ENCODE measurements around the gene RGS7.
"Not testable (repeated sequence)": the region's sequence is repeated elsewhere in the genome, so short reads cannot be mapped to it uniquely, and the experiment has no call there.

RGS7 gene

DNA sequence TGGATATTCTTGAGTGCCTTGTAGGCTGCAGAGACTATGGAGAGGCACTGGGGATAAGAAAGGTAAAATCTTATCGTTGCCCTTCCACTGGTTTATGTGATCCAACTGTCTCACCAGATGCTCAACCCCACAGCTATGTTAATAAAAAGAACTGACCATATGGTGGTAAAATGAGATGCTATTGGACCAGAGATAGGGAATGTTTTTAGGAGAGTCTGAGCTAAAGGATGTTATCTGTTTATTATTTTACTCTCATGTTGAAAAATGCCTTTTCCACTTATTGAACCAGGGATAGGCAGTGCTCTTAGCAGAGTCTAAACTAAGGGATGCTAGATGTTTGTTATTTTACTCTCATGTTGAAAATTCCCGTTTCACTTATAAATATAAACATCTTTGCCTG is 572.2 kb downstream of the RGS7 start:
- Histone ChIP-seq H3K9ac (ENCODE audit: low read depth, low read length) (no peak overlapping the region), H3K4me3 (ENCODE audit: low read length) (no peak overlapping the region), H3K36me3 (ENCODE audit: insufficient read depth, low read length) (no peaks in the 10 kb centered on the region), H3K27ac (ENCODE audit: low read depth, low read length) (no peak overlapping the region), H3K4me1 (ENCODE audit: insufficient read depth, low read length) (no peaks in the 10 kb centered on the region), H3K27me3 (ENCODE audit: insufficient read depth, low read length) (no peaks in the 10 kb centered on the region), H3K9me3 (ENCODE audit: insufficient read depth, low read depth, low read length) (no peaks in the 10 kb centered on the region)
- WGBS, result 98% methylated on average over 2 of the region's 2 CpGs

DNA sequence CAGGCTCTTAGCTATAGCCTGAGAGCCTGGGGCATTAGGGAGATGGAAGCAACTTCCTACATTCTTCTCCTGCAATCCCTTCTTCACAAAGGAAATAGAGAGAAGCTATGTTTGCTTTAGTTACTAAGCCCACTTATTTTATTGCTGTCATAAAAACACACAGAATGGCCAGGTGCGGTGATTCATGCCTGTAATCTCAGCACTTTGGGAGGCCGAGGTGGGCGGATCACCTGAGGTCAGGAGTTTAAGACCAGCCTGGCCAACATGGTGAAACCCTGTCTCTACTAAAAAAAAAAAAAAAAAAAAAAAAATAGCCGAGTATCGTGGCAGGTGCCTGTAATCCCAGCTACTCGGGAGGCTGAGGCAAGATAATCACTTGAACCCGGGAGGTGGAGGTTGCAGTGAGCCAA is 573.3 kb downstream of the RGS7 start:
- H3K9me3 ChIP-seq (ENCODE audit: insufficient read depth, low read depth, low read length); H3K4me3 ChIP-seq (ENCODE audit: low read length); H3K4me1 ChIP-seq (ENCODE audit: insufficient read depth, low read length); H3K27me3 ChIP-seq (ENCODE audit: insufficient read depth, low read length); H3K27ac ChIP-seq (ENCODE audit: low read depth, low read length); H3K9ac ChIP-seq (ENCODE audit: low read depth, low read length); H3K36me3 ChIP-seq (ENCODE audit: insufficient read depth, low read length): not testable (repeated sequence)
- WGBS, result 97% methylated on average over 7 of the region's 7 CpGs

- no peaks in the 10 kb centered on the region for H3K36me3 ChIP-seq (ENCODE audit: insufficient read depth, low read length)
- no peaks in the 10 kb centered on the region for H3K27me3 ChIP-seq (ENCODE audit: insufficient read depth, low read length)
- 69% methylated on average over 2 of the region's 2 CpGs for WGBS
- no peaks in the 10 kb centered on the region for H3K9me3 ChIP-seq (ENCODE audit: insufficient read depth, low read depth, low read length)
- H3K4me1 ChIP-seq (ENCODE audit: insufficient read depth, low read length), result no peaks in the 10 kb centered on the region
- no peak overlapping the region for H3K27ac ChIP-seq (ENCODE audit: low read depth, low read length)
- H3K9ac ChIP-seq (ENCODE audit: low read depth, low read length), result no peak overlapping the region
- H3K4me3 ChIP-seq (ENCODE audit: low read length), result no peak overlapping the region
Observed at GRCh38 chr1:240776237-240776636, 580.8 kb downstream of the RGS7 start.

DNA sequence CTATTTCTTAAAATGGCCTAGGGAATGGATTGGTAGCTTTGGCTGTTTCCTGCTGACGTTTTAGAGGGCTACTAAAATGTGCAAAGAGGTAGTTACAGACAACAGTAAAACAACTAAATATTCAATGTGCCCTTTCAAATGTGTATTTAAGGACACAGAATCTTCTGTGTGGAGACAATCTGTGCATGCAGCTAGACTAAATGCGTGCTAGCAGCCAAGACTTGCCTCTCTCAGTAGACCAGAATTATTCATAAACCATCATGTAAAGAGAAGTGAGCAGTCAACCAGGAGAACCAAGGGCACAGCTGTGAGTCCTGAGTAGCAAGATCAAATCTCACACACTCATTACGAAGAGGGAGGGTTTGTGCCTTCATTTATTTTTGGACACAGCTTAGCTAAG is 584.9 kb downstream of the RGS7 start:
- Histone ChIP-seq H3K36me3 (ENCODE audit: insufficient read depth, low read length) (no peaks in the 10 kb centered on the region), H3K4me3 (ENCODE audit: low read length) (no peak overlapping the region), H3K9ac (ENCODE audit: low read depth, low read length) (no peak overlapping the region), H3K9me3 (ENCODE audit: insufficient read depth, low read depth, low read length) (no peaks in the 10 kb centered on the region), H3K4me1 (ENCODE audit: insufficient read depth, low read length) (0 out of 2 replicates have a peak, but pooled peaks cover 4% of the 10 kb centered on the region), H3K27me3 (ENCODE audit: insufficient read depth, low read length) (no peaks in the 10 kb centered on the region), H3K27ac (ENCODE audit: low read depth, low read length) (no peak overlapping the region)
- 94% methylated on average over 3 of the region's 3 CpGs for WGBS

GRCh38 chr1:240771450-240771849 is 585.6 kb downstream of the RGS7 start:
- Histone ChIP-seq H3K27me3 (ENCODE audit: insufficient read depth, low read length) (no peaks in the 10 kb centered on the region), H3K9ac (ENCODE audit: low read depth, low read length) (no peak overlapping the region), H3K9me3 (ENCODE audit: insufficient read depth, low read depth, low read length) (no peaks in the 10 kb centered on the region), H3K36me3 (ENCODE audit: insufficient read depth, low read length) (no peaks in the 10 kb centered on the region), H3K4me3 (ENCODE audit: low read length) (no peak overlapping the region), H3K4me1 (ENCODE audit: insufficient read depth, low read length) (0 out of 2 replicates have a peak, but pooled peaks cover 4% of the 10 kb centered on the region), H3K27ac (ENCODE audit: low read depth, low read length) (no peak overlapping the region)
- WGBS, result 97% methylated on average over 16 of the region's 16 CpGs

- Histone ChIP-seq H3K27ac (ENCODE audit: low read depth, low read length) (no peak overlapping the region), H3K9me3 (ENCODE audit: insufficient read depth, low read depth, low read length) (no peaks in the 10 kb centered on the region), H3K4me1 (ENCODE audit: insufficient read depth, low read length) (peaks cover 12% of the 10 kb centered on the region; the same call in 1 of the 2 replicates), H3K36me3 (ENCODE audit: insufficient read depth, low read length) (no peaks in the 10 kb centered on the region), H3K9ac (ENCODE audit: low read depth, low read length) (no peak overlapping the region), H3K27me3 (ENCODE audit: insufficient read depth, low read length) (no peaks in the 10 kb centered on the region), H3K4me3 (ENCODE audit: low read length) (no peak overlapping the region)
- 88% methylated on average over 4 of the region's 4 CpGs for WGBS
Observed at GRCh38 chr1:240768979-240769378, 588.0 kb downstream of the RGS7 start.

DNA sequence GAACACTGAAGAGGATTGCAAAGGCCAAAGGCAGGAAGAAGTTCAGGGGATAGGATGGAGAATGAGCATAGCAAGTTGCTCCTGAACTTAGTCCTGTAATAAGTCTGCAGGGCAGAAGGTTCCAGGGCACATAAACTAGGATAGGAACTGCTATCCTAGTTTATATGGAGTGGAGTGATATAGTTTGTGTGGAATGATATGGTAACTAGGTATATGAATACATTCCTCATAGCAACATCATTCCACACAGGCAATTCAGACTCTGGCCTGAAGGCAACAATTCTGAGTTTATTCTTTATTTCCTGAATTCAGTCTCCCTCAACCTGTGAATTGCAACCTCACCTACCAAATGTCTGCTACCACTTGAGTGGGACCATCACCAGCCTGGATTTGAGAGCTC is 590.2 kb downstream of the RGS7 start:
- no peak overlapping the region for H3K4me3 ChIP-seq (ENCODE audit: low read length)
- H3K9me3 ChIP-seq (ENCODE audit: insufficient read depth, low read depth, low read length), result no peaks in the 10 kb centered on the region
- H3K27me3 ChIP-seq (ENCODE audit: insufficient read depth, low read length), result no peaks in the 10 kb centered on the region
- no peak overlapping the region for H3K27ac ChIP-seq (ENCODE audit: low read depth, low read length)
- no peak overlapping the region for H3K9ac ChIP-seq (ENCODE audit: low read depth, low read length)
- H3K4me1 ChIP-seq (ENCODE audit: insufficient read depth, low read length), result peaks cover 12% of the 10 kb centered on the region; the same call in 1 of the 2 replicates
- H3K36me3 ChIP-seq (ENCODE audit: insufficient read depth, low read length), result no peaks in the 10 kb centered on the region

DNA sequence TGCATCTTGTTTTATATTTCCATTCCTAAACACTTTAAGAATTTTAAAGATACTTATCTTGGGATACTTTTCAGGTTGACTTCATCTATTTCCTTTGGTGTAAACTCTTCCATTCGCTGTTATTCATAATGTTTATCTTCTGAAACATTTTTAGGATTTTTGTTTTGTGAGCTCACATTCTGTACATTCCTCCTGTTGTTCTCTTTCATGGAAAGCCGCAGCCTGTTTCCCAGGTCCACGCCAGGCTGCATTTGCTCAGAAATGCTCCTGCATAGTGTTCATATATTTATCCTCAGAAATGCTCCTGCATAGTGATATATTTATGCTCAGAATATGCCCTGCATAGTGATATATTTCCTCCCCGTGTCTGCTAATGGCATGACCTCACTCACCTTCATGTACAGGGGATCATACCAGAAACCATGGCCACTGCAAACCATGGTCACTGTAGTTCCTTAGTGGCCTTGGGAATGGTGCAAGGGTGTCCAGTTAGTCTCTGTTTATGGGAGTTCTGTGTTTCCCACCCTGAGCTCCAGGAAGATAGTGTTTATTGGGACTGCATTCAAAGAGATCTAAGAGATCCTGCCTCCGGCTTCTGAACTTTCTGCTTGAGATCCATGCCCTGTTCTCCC is 591.2 kb downstream of the RGS7 start:
- Histone ChIP-seq H3K27me3 (ENCODE audit: insufficient read depth, low read length) (no peaks in the 10 kb centered on the region), H3K9ac (ENCODE audit: low read depth, low read length) (no peak overlapping the region), H3K4me3 (ENCODE audit: low read length) (no peak overlapping the region)

DNA sequence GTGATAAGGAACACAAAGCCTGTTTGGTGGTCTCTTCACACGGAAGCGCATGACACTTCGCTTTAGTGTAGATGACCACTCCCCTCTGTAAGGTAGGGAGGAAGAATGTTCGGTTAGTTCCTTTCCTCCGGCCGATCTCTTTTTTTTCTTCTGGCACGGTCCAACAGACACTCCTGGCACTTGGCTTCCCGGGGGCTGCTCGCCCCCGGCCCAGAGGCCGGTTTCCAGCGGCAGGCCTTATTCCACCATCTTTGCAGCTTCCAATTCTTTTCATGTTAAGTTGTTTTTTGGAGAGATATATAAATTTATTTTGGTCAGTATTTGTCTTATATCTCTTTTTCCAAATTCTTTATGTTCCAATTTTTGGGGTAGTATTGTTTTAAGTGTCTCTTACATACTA is 593.2 kb downstream of the RGS7 start:
- Histone ChIP-seq H3K27ac (ENCODE audit: low read depth, low read length) (no peak overlapping the region), H3K9me3 (ENCODE audit: insufficient read depth, low read depth, low read length) (no peaks in the 10 kb centered on the region), H3K27me3 (ENCODE audit: insufficient read depth, low read length) (no peaks in the 10 kb centered on the region), H3K4me1 (ENCODE audit: insufficient read depth, low read length) (peaks cover 11% of the 10 kb centered on the region), H3K4me3 (ENCODE audit: low read length) (no peak overlapping the region), H3K36me3 (ENCODE audit: insufficient read depth, low read length) (no peaks in the 10 kb centered on the region), H3K9ac (ENCODE audit: low read depth, low read length) (no peak overlapping the region)
- WGBS, result 98% methylated on average over 10 of the region's 12 CpGs

More for the DNA sequence above, 591.2 kb downstream of the RGS7 start:
- peaks cover 12% of the 10 kb centered on the region; the same call in 1 of the 2 replicates for H3K4me1 ChIP-seq (ENCODE audit: insufficient read depth, low read length)
- no peaks in the 10 kb centered on the region for H3K9me3 ChIP-seq (ENCODE audit: insufficient read depth, low read depth, low read length)
- no peaks in the 10 kb centered on the region for H3K36me3 ChIP-seq (ENCODE audit: insufficient read depth, low read length)
- 89% methylated on average over 4 of the region's 5 CpGs for WGBS
- H3K27ac ChIP-seq (ENCODE audit: low read depth, low read length), result no peak overlapping the region

- 89% methylated on average over 7 of the region's 7 CpGs for WGBS
Observed at GRCh38 chr1:240763095-240763494, 593.9 kb downstream of the RGS7 start.

GRCh38 chr1:240762471-240762987 is 594.5 kb downstream of the RGS7 start:
- H3K9me3 ChIP-seq (ENCODE audit: insufficient read depth, low read depth, low read length); H3K36me3 ChIP-seq (ENCODE audit: insufficient read depth, low read length); H3K9ac ChIP-seq (ENCODE audit: low read depth, low read length); H3K27me3 ChIP-seq (ENCODE audit: insufficient read depth, low read length); H3K27ac ChIP-seq (ENCODE audit: low read depth, low read length); H3K4me1 ChIP-seq (ENCODE audit: insufficient read depth, low read length); H3K4me3 ChIP-seq (ENCODE audit: low read length): not testable (repeated sequence)
- 97% methylated on average over 42 of the region's 42 CpGs for WGBS

More at GRCh38 chr1:240763095-240763494, 593.9 kb downstream of the RGS7 start:
- not testable (repeated sequence) for H3K27ac ChIP-seq (ENCODE audit: low read depth, low read length); H3K9me3 ChIP-seq (ENCODE audit: insufficient read depth, low read depth, low read length); H3K9ac ChIP-seq (ENCODE audit: low read depth, low read length); H3K4me3 ChIP-seq (ENCODE audit: low read length); H3K27me3 ChIP-seq (ENCODE audit: insufficient read depth, low read length); H3K36me3 ChIP-seq (ENCODE audit: insufficient read depth, low read length); H3K4me1 ChIP-seq (ENCODE audit: insufficient read depth, low read length)

DNA sequence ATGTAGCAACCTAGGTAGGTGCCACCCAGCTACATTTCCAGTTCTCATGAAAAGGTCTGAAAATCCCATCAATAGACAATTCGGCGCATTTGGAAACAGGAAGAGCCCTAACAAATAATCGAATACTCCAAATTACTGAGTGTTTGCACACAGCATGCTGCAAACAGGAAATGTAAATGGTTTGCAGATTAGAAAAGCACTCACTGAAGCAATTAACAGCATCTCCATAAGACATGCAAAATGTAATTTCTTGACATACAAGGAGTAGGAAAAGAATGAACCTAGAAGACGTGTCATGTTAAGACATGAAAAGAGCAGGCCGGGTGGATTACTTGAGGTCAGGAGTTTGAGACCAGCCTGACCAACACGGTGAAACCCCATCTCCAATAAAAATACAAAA is 598.2 kb downstream of the RGS7 start:
- WGBS, result 85% methylated on average over 5 of the region's 6 CpGs
- not testable (repeated sequence) for H3K9ac ChIP-seq (ENCODE audit: low read depth, low read length)

More for the DNA sequence above, 598.2 kb downstream of the RGS7 start:
- H3K9me3 ChIP-seq (ENCODE audit: insufficient read depth, low read depth, low read length); H3K27me3 ChIP-seq (ENCODE audit: insufficient read depth, low read length); H3K27ac ChIP-seq (ENCODE audit: low read depth, low read length); H3K4me1 ChIP-seq (ENCODE audit: insufficient read depth, low read length); H3K36me3 ChIP-seq (ENCODE audit: insufficient read depth, low read length); H3K4me3 ChIP-seq (ENCODE audit: low read length): not testable (repeated sequence)
